ENCODE measurements around the gene FOXO1. TPM values are rescaled to one million over a fixed set of nuclear protein-coding genes. Genes with fewer than 3 reads are reported as not detected.

Gene FOXO1
- total and polyA plus RNA-seq, 7 donors: 9.0 to 36.8 (median 30.9) TPM

GRCh38 chr13:40514802-40515201, 151.6 kb downstream of the FOXO1 start:
- Histone ChIP-seq H3K36me3 (no peaks in the 10 kb centered on the region), H3K4me3 (no peak overlapping the region), H3K9me3 (no peaks in the 10 kb centered on the region), H3K27ac (no peak overlapping the region), H3K4me1 (no peaks in the 10 kb centered on the region), H3K27me3 (no peaks in the 10 kb centered on the region)
- intact Hi-C loops (cut with DNase I): no loop called here
- WGBS, 2 donors: 82 to 95% methylated on average over 2 of the region's 2 CpGs
- DNase-seq: no peak
- no peak for TF ChIP-seq CTCF (IDR thresholded peaks at IDR 0.05)
- TF ChIP-seq POLR2A (IDR thresholded peaks at IDR 0.05): no peak
- no peak for TF ChIP-seq POLR2AphosphoS5 (IDR thresholded peaks at IDR 0.05)
- TF ChIP-seq EP300 (IDR thresholded peaks at IDR 0.05): no peak

GRCh38 chr13:40509876-40510275, 156.6 kb downstream of the FOXO1 start:
- Histone ChIP-seq H3K27me3 (no peaks in the 10 kb centered on the region), H3K36me3 (no peaks in the 10 kb centered on the region), H3K27ac (no peak overlapping the region), H3K9me3 (no peaks in the 10 kb centered on the region), H3K4me3 (no peak overlapping the region), H3K4me1 (peaks cover 0 to 16% (median 10%) of the 10 kb centered on the region in 4 donors)
- no peak for DNase-seq
- intact Hi-C loops (cut with DNase I): no loop called here
- no peak for TF ChIP-seq EP300 (IDR thresholded peaks at IDR 0.05)
- no peak for TF ChIP-seq POLR2AphosphoS5 (IDR thresholded peaks at IDR 0.05)
- TF ChIP-seq CTCF (IDR thresholded peaks at IDR 0.05): no peak
- TF ChIP-seq POLR2A (IDR thresholded peaks at IDR 0.05): no peak
- 90 to 91% methylated on average over 2 of the region's 2 CpGs for WGBS, 2 donors

GRCh38 chr13:40508767-40509342, 157.6 kb downstream of the FOXO1 start:
- H3K36me3 ChIP-seq: no peaks in the 10 kb centered on the region
- H3K4me1 ChIP-seq: peaks cover 0 to 16% (median 10%) of the 10 kb centered on the region in 4 donors
- DNase-seq: no peak
- H3K9me3 ChIP-seq: no peaks in the 10 kb centered on the region
- H3K4me3 ChIP-seq: no peak overlapping the region
- no peak for TF ChIP-seq POLR2A (IDR thresholded peaks at IDR 0.05)
- no peak for TF ChIP-seq EP300 (IDR thresholded peaks at IDR 0.05)
- no peak for TF ChIP-seq CTCF (IDR thresholded peaks at IDR 0.05)
- no peak for TF ChIP-seq POLR2AphosphoS5 (IDR thresholded peaks at IDR 0.05)
- peak overlapping the region; percentile 35 to 67 (median 49) for H3K27ac ChIP-seq
- no peaks in the 10 kb centered on the region for H3K27me3 ChIP-seq
- intact Hi-C loops (cut with DNase I): no loop called here
- 76 to 83% methylated on average over 3 of the region's 3 CpGs for WGBS, 2 donors

- intact Hi-C loops (cut with DNase I): no loop called here
- WGBS, 2 donors: 73 to 82% methylated on average over 3 of the region's 3 CpGs
- Histone ChIP-seq H3K36me3 (no peaks in the 10 kb centered on the region), H3K9me3 (no peaks in the 10 kb centered on the region), H3K27me3 (no peaks in the 10 kb centered on the region), H3K4me1 (peaks cover 0 to 21% (median 15%) of the 10 kb centered on the region in 4 donors), H3K4me3 (no peak overlapping the region), H3K27ac (peak overlapping the region; percentile 35 to 67 (median 49))
- peak in 3 of 4 donors; percentile 19 to 51 (median 31) for TF ChIP-seq POLR2AphosphoS5 (IDR thresholded peaks at IDR 0.05)
- no peak for TF ChIP-seq CTCF (IDR thresholded peaks at IDR 0.05)
- no peak for DNase-seq
These were observed 158.3 kb downstream of the FOXO1 start for GRCh38 chr13:40508127-40508526.

Data from sigmoid colon (tissue), 7 donors.